GM12878 (cell line): ENCODE measurements around the gene PROSER3. TPM values are rescaled to one million over a fixed set of nuclear protein-coding genes. Genes with fewer than 3 reads are reported as not detected.

Experiments
- ATAC-seq: fragments of 200-7000 bp; cut with Tn5 transposase; 3 replicates; pipeline ENCODE4 v1.9.1; 2020; ENCODE audit warnings: mild to moderate bottlenecking, moderate library complexity
- BruUV-seq: library from RNA; stranded (reverse); fragments of 400-500 nt; replicated peaks from 2 replicates; lab custom pipeline; 2021; lab: Mats Ljungman, UMichigan
- CTCF ChIA-PET: fragments of 300-600 bp; sonication (Branson Sonifier 250); formaldehyde crosslinking; extraction: SDS; loops from one replicate; lab custom pipeline; 2021; ENCODE audit warnings: inconsistent platforms; lab: Yijun Ruan, JAX
- POLR2A ChIA-PET: fragments of 350-600 bp; formaldehyde crosslinking; extraction: SDS; loops from one replicate; lab custom pipeline; 2021; ENCODE audit warnings: inconsistent platforms; lab: Charles Lee
- RAD21 ChIA-PET: fragments of 300-600 bp; sonication (Branson Sonifier 250); formaldehyde crosslinking; loops from one replicate; lab custom pipeline; 2023; ENCODE audit warnings: antibody characterized with exemption; ENCODE audit not compliant: unreplicated experiment; lab: Charles Lee
- SMC1A ChIA-PET: fragments of 300-600 bp; sonication (Branson Sonifier 250); formaldehyde crosslinking; loops from one replicate; lab custom pipeline; 2023; ENCODE audit not compliant: unreplicated experiment, uncharacterized antibody; lab: Charles Lee
- DNase-seq: peaks from one replicate; pipeline ENCODE4 v3.0.0-alpha.2; 2011; ENCODE audit warnings: low read depth, low spot score
- FAIRE-seq: peaks from 3 replicates; lab custom pipeline; 2011; peaks lifted over from hg19 to GRCh38; lab: Jason Lieb, UNC
- H2AFZ ChIP-seq: 2 replicates; pipeline ENCODE4 v1.6.0; 2011; ENCODE audit warnings: low read depth, low read length, control low read depth; ENCODE audit not compliant: control insufficient read depth
- H3K27ac ChIP-seq: 2 replicates; pipeline ENCODE4 v1.5.1; 2011; ENCODE audit warnings: control low read depth; ENCODE audit not compliant: control insufficient read depth, insufficient read depth
- H3K27me3 ChIP-seq, 2 experiments: replicated peaks in 1 of 2; 2 replicates each; pipeline versions ENCODE4 v1.6.0 to v1.6.1; 2011; ENCODE audit warnings: low read length in 1 of 2; ENCODE audit not compliant: control insufficient read depth in 2 of 2, insufficient read depth in 2 of 2
- H3K36me3 ChIP-seq, 2 experiments: 2 replicates each; pipeline ENCODE4 v1.5.1; 2011; ENCODE audit warnings: low read length in 1 of 2; ENCODE audit not compliant: control insufficient read depth in 2 of 2, insufficient read depth in 2 of 2
- H3K4me1 ChIP-seq: 2 replicates; pipeline ENCODE4 v1.6.1; 2011; ENCODE audit warnings: mild to moderate bottlenecking, low read length, moderate library complexity, mixed read lengths; ENCODE audit not compliant: control insufficient read depth, insufficient read depth
- H3K4me2 ChIP-seq: 2 replicates; pipeline ENCODE4 v1.6.0; 2011; ENCODE audit warnings: control low read depth; ENCODE audit not compliant: control insufficient read depth, insufficient read depth
- H3K4me3 ChIP-seq: fragments of 200-600 bp; sonication (generic); 2 replicates; pipeline ENCODE4 v1.5.1; 2016
- H3K79me2 ChIP-seq: 2 replicates; pipeline ENCODE4 v1.6.0; 2011; ENCODE audit warnings: low read length; ENCODE audit not compliant: control insufficient read depth, insufficient read depth
- H3K9ac ChIP-seq: 2 replicates; pipeline ENCODE4 v1.8.0; 2011; ENCODE audit warnings: low read length, control low read depth, mixed read lengths; ENCODE audit not compliant: control insufficient read depth, insufficient read depth
- H3K9me3 ChIP-seq: replicated peaks from 3 replicates; pipeline ENCODE4 v1.5.1; 2011; ENCODE audit warnings: mild to moderate bottlenecking, low read length; ENCODE audit not compliant: control insufficient read depth, insufficient read depth
- H4K20me1 ChIP-seq: 2 replicates; pipeline ENCODE4 v1.6.0; 2011; ENCODE audit not compliant: control insufficient read depth, insufficient read depth
- CTCF ChIP-seq, 3 experiments: IDR thresholded peaks in 2 of 3; conservative IDR thresholded peaks in 1 of 3; 2 replicates each; pipeline ENCODE4 v1.5.1; 2011; ENCODE audit warnings: low read depth in 3 of 3, low read length in 3 of 3, mild to moderate bottlenecking in 3 of 3, control low read depth in 2 of 3, moderate library complexity in 2 of 3, inconsistent platforms in 1 of 3, mixed read lengths in 1 of 3; ENCODE audit not compliant: control insufficient read depth in 2 of 3, insufficient read depth in 1 of 3; ENCODE audit errors: extremely low read depth in 1 of 3
- RB1 ChIP-seq: fragments of 450-650 bp; formaldehyde crosslinking; IDR thresholded peaks from 2 replicates; pipeline ENCODE4 v1.6.1; 2017; ENCODE audit warnings: mild to moderate bottlenecking, borderline replicate concordance
- SMC3 ChIP-seq: IDR thresholded peaks from 2 replicates; pipeline ENCODE4 v1.6.1; 2011; ENCODE audit warnings: low read length, improper control_type of control experiment, borderline replicate concordance
- WGBS: methylation state at CpG from one replicate; pipeline ENCODE4 v1.1.6; 2016; ENCODE audit warnings: low lambda C conversion rate; ENCODE audit not compliant: insufficient replicate concordance, insufficient coverage; ENCODE audit errors: missing lambda C conversion rate; 5-methylcytosine and 5-hydroxymethylcytosine counted together
- in situ Hi-C: fragments of 300-500 bp; cut with MboI; formaldehyde crosslinking; loops from 9 replicates; pipeline ENCODE4 v1.14.3; 2018; ENCODE audit warnings: mixed read lengths
- intact Hi-C: fragments of 100-400 bp; cut with micrococcal nuclease; formaldehyde crosslinking; loops from one replicate; pipeline ENCODE4 v1.14.2; 2022; ENCODE audit not compliant: unreplicated experiment
- polyA plus RNA-seq, 11 experiments: library from polyadenylated mRNA; depleted of rRNA in 4 of 11; unstranded in 6 of 11; stranded (reverse) in 5 of 11; fragments of >200 nt; fragmentation: Nextera tagmentation in 4 of 11; fragmentation: Illumina TruSeq in 1 of 11; extraction: Ambion mirVana in 4 of 11; extraction: Trizol in 1 of 11; gene quantifications; 1 replicate in 1 of 11; 2 replicates in 10 of 11; pipeline versions ENCODE4 v1.2.1 to v1.2.3, GENCODE V29; 2011 to 2016; ENCODE audit warnings: inconsistent platforms in 2 of 11, missing spikeins in 2 of 11, low read depth in 1 of 11
- total RNA-seq, 4 experiments: library from RNA; depleted of rRNA in 3 of 4; stranded (reverse); fragments of >200 nt in 3 of 4; fragmentation: Illumina TruSeq in 1 of 4; extraction: Trizol in 1 of 4; gene quantifications; 2 replicates each; pipeline versions ENCODE4 v1.2.1 to v1.2.3, GENCODE V29; 2013 to 2021

PROSER3 gene
- total and polyA plus RNA-seq, 10 of the 15 experiments (the other 5 are each of a cell fraction or from before 2014, with no cell fraction given) = 0.85 to 25.1 (median 9.6) TPM

DNA sequence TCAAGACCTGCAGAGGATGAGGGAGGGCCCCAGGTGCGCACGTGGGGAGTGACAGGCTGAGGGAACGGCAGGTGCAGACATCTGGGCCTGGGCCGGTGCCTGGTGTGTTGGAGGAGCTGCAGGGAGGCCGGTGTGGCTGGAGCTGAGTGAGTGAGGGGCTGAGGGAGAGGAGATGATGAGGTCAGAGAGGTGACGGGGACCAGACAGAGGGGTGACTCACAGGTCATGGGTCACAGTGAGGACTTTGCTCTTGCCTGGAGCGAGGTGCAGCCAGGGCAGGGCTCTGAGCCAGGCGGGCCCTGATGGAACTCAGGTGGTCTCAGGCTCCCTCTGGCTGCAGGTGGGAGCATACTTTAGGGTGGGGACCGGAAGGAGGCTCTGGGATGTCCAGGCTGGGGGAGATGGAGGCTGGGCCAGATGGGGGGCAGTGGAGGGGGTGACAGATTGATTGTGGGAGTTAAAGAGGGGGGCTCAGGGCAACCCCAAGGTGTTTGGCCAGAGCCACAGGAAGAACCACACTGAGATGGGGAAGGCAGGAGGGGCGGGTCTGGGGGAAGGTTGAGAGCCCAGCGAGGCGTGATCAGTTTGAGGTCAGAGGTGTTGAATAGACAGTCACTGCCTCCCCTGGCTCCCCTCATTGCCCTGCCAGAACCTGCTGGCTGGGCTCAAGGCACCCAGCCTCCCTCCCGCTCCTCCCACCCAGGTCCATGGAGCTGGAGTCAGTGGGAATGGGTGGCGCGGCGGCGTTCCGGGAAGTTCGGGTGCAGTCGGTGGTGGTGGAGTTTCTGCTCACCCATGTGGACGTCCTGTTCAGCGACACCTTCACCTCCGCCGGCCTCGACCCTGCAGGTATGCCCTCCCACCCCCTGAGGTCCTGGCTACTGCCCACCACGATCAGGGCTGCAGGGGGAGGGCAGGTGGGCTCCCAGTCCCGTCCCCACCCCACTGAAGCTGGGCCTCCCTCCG is 25.8 kb downstream of the PROSER3 start:
- no peak overlapping the region for H2AFZ ChIP-seq
- intact Hi-C loops (no loop called here), in situ Hi-C loops (no loop called here)
- SMC1A ChIA-PET = no interaction called here
- no peak overlapping the region for H3K27ac ChIP-seq
- CTCF ChIA-PET = no interaction called here
- H3K27me3 ChIP-seq = no peaks in the 10 kb centered on the region
- ATAC-seq (peak; percentile 55), FAIRE-seq (no peak), DNase-seq (no peak)
- no peaks in the 10 kb centered on the region for H3K79me2 ChIP-seq
- TF ChIP-seq RB1 (no peak), SMC3 (0 out of 2 replicates have a peak, but pooled peaks have one; percentile 5), CTCF (IDR thresholded peaks at IDR 0.05 in 2 of 3, conservative IDR thresholded peaks at IDR 0.05 in 1 of 3; ENCODE audit: control insufficient read depth in 2 of 3, extremely low read depth in 1 of 3, insufficient read depth in 1 of 3, low read depth in 3 of 3, low read length in 3 of 3) (peak in 2 of 3 experiments; percentile 5 to 26; a peak in 2 of 6 replicates)
- RAD21 ChIA-PET = interaction anchor here (0.6 kb wide), 1 partner anchor 99 kb away, joined by 3 read pairs; no protein-coding TSS in a partner anchor
- no TSS peak for BruUV-seq
- H4K20me1 ChIP-seq = no peaks in the 10 kb centered on the region
- H3K9ac ChIP-seq = no peak overlapping the region
- POLR2A ChIA-PET = no interaction called here
- no peaks in the 10 kb centered on the region for H3K4me1 ChIP-seq
- H3K36me3 ChIP-seq = no peaks in the 10 kb centered on the region; a peak in 1 of 4 replicates
- WGBS = 80% methylated on average over 16 of the region's 28 CpGs
- H3K4me2 ChIP-seq = no peak overlapping the region
- no peaks in the 10 kb centered on the region for H3K9me3 ChIP-seq
- no peak overlapping the region for H3K4me3 ChIP-seq
